Stimulated activated CD4-positive, alpha-beta T cell treated with anti-CD3 and anti-CD28 coated beads, Interleukin-12 subunit alpha, Interleukin-12 subunit beta, amount 100 ng/mL, for 48 hours (primary cell): ENCODE results near the gene WHRN.

Source experiments
- DNase-seq, 3 donors: peaks; one replicate each; pipeline ENCODE4 v3.0.0-alpha.2; 2020; ENCODE audit warnings: low read depth in 2 of 3, low spot score in 1 of 3

The WHRN gene

DNA sequence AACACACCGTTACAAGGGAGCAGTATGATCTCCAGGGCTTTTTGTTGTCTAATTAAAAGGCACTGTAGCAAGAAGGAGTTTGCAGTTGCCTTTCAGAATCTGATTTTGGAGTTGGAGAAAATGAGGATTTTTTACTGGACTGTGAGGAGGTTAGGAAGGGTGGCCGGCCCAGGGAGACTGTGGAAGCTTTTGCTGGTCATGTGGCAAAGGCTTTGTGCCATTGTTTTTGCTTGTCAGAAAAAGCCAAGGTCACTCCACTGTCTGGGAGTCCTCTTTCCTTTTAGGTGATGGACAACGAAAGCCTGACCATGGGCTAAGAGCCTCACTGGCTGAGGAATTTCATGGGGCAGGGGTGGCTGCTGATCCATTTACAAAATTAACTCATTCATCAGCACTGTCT is 10.3 kb upstream of the WHRN start:
- no peak for DNase-seq

DNA sequence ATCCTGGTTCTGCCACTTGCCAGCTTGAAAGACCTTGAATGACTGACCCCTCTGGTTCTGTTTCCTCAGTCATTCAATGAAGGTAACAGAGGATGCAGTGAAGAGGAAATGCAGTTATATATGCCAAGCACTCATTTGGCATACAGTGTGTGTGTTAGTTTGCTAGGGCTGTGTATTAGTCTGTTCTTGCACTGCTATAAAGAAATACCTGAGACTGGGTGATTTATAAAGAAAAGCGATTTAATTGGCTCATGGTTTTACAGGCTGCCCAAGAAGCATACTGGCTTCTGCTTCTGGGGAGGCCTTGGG is 8.6 kb upstream of the WHRN start:
- DNase-seq: no peak

DNA sequence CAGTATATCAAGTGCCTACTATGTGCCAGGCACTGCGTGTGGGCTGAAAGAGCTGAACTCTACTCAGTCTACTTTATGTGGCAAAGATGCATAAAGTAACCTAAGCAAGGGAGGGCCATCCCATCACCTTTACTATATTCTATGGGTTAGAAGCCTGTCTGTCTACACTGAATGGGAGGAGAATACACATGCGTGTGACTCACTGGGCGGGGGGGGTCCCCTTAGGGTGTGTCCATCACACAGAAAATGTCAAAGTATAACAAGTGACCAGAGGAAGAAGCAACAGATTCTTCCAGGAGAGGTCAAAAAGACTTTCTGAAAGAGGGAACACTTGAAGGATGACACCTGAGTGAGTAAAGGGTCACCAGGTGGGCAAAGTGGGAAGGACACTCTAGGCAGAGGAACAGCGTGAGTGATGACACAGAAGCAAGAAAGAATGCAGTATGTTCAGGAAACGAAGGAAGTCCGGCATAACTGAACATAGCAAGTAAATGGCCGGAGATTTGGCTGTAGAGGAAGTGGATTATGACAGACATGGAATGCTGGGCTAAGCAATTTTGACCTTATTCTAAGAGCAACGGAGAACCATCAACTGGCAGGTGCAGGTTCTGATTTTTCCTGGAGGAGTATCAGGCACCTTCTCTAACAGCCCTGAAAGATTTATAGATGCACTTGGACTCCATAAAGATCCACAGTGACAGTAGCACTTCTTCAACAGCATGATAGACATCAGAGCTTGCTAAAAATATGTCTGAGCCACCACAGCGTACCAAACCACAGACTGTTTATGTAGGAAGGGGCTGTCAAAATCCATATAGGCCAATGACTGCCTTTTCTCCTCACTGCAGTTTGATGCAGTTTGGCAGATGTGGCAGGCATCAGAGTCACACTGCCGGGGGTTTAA is 8.0 kb upstream of the WHRN start:
- DNase-seq: no peak

GRCh38 chr9:114511978-114512874 is 7.0 kb upstream of the WHRN start:
- DNase-seq: no peak

GRCh38 chr9:114507726-114508125 is 2.5 kb upstream of the WHRN start:
- DNase-seq: no peak

DNA sequence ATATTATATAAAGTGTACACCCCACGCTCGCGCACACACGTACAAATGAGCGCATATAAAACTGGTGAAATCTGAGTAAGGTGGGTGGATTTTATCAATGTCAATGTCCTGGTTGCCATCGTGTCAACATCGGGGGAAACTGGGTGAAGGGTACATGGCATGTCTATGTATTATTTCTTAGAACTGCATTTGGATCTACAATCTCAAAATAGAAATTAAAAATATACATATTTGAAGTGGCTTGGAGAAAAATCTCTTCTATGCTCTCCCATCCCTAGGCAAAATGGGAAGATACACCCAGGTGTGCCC is 763 bp upstream of the WHRN start:
- no peak for DNase-seq

DNA sequence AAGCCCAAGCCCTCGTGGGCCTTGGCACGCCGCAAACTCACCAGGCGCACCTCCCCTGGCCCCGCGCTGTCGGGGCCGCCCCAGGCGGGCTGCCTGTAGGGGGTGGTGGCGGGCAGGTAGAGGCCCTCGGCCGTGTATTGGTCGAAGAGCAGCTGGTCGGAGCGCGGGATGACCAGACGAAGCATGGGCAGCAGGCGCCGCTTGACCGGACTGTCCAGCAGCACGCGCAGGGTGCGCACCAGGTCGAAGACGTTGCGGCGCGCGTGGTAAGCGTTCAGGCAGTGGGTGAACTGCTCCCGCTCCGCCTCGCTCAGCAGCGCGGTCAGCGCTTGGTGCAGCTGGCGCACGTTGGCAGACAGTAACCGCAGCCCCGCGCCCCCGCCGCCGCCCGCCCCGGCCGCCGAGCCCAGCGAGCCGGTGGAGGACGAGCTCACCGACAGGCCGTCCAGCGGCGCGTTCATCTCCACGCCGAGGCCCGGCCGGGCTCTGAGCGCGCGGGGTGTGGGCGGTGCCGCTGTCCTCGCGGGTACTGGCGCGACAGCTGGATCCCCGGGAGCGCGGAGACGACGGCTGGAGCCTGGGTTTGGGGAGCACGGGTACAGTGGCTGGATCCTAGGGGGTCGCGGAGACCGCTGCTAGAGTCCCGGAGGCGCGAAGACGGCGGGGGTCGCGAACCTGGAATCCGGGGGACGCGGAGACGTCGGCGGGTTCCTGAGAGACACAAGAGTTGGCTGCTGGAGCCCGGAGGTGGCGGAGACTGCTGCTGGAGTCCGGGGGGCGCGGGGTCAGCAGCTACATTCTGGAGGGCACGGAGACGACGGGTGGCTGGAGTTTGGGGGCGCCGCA is 709 bp downstream of the WHRN start:
- no peak for DNase-seq

- DNase-seq: no peak
These were observed 1.5 kb downstream of the WHRN start for GRCh38 chr9:114503522-114504340.

DNA sequence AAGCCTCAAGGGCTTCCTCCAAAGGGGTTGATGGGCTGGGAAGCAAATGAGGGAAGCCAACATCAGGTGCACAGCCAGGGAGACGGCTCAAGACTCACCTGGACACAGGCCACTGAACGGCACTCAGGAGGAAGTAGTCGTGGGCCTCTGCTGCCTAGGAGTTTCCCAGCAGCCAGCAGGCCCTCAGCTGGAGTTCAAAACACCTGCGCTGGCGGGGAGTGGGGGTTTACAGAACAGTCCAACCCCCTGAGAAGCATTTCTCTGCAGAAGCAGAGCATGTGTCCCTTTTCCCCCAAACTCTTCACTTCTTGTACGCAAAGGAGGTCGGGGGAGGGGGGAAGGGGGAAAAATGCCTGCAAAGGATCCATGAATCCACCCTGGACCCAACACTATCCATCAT is 2.3 kb downstream of the WHRN start:
- DNase-seq: no peak

DNA sequence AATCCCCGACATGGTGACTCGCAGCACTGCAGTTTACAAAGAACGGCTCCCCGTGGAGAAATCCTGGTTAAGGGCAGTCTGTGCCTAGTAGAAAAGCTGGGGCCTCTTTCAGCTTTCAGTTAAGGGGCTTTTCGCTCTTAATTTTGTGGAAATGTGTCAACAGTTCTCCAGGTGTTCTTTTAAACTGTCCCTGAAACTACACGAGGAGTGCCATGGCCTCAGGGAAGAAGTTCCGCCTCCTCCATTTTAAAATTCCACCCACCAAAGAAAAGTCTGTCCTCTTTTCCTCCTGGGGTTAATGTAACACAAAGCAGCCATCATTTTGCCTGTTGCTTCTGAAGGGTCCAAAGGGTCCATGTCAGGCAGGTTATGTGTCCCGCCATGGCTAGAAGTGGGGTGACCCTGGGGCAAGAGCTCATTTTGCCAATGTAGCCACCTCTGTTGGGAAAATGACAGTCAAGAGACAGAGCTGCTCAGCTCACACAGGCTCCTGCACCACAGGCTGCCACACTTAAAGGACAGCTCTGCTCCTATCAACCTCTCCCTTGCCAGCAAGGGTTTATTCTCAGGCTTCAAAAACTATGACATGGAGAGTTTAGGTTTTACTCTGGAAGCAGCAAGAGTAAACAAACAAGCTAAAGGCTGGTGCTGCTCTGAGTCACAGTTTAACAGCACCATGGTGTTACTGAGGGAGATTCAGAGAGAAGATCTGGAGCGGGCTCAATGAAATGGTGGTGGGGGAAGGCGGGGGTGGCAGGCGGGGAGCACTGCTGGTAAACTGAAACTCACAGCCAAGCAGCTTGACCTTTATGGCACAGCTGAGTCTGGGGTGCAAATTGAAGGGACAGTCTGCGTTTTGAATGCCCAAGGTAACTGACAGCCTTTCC is 3.2 kb downstream of the WHRN start:
- DNase-seq: no peak

- DNase-seq: no peak
These were observed 4.5 kb downstream of the WHRN start for GRCh38 chr9:114500697-114501292.

GRCh38 chr9:114499941-114500696 is 5.2 kb downstream of the WHRN start:
- no peak for DNase-seq

GRCh38 chr9:114499528-114499927 is 5.7 kb downstream of the WHRN start:
- DNase-seq: no peak

DNA sequence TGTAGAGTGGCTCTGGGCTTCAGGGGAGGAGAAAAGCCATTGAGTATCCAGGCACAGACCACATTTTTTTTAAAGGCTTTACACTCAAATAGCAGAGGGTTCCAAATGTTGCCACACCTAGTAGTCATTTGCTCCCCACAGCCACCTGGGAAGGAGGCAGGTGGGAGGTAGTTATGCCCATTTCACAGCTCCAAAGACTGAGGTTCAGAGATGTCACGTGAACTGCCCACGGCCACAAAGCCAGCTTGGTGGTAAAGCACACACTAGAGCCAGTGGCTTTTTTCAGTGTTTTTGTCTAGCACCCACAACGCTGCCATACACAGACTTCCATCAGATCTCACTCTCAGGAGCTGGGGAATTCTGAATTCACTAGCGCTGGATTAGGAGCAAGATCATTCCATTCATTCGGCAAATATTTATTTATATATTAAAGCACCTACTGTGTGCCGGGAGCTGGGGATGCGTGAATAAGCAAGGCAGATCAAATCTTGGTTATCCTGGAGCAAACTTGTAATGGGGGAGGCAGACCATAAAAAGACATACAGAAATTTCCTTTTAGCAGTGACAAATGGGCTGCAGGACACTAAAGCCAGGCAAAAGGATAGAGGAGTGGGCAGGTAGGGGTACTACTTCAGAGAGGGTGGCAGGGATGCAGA is 7.4 kb downstream of the WHRN start:
- no peak for DNase-seq

DNA sequence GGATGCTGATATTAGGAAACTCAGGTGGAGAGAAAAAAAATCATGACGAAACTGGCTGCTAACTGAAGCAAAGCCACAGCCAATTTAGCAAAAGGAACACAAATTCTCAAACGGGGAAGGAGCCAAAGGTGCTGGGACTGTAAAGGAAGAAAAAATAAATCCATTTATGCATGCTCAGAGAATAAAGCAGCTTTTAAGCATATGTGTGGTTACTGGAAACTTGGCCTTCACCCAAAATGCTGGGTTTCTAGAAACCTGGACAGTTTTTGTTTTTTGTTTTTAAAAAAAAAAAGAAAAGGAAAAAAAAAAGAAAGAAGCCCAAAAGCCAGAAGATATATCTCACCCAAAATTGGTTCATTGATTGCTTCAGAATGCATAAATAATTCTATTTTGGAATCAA is 8.0 kb downstream of the WHRN start:
- no peak for DNase-seq

GRCh38 chr9:114496011-114496410 is 9.3 kb downstream of the WHRN start:
- DNase-seq: no peak

GRCh38 chr9:114494776-114495569 is 10.3 kb downstream of the WHRN start:
- no peak for DNase-seq
